Motor neuron (in vitro differentiated cells): ENCODE measurements around the gene TBC1D9B. TPM values are rescaled to one million over a fixed set of nuclear protein-coding genes. Genes with fewer than 3 reads are reported as not detected.
A peak's percentile ranks its signal among the peaks of the same experiment; 100 is the strongest.
"Not testable (repeated sequence)": the region's sequence is repeated elsewhere in the genome, so short reads cannot be mapped to it uniquely, and the experiment has no call there.

ENCODE experiments used
- ATAC-seq, 8 experiments: fragments of 200-7000 bp; cut with Tn5 transposase; replicated peaks in 6 of 8; 2 replicates each; pipeline ENCODE4 v1.8.0; 2021; ENCODE audit warnings: mild to moderate bottlenecking in 8 of 8, moderate library complexity in 8 of 8
- H3K27ac ChIP-seq, 2 donors: fragments of 250-450 bp; sonication (Bioruptor Pico); 2 replicates each; pipeline ENCODE4 v1.9.0; 2021; ENCODE audit warnings: antibody characterized with exemption in 2 of 2, mild to moderate bottlenecking in 2 of 2, moderate library complexity in 1 of 2
- H3K4me1 ChIP-seq, 2 donors: fragments of 250-450 bp; sonication (Bioruptor Pico); replicated peaks in 1 of 2; 2 replicates each; pipeline ENCODE4 v1.6.1; 2021; ENCODE audit warnings: antibody characterized with exemption in 2 of 2, mild to moderate bottlenecking in 2 of 2, moderate library complexity in 1 of 2
- H3K4me3 ChIP-seq, 5 donors: fragments of 250-450 bp; sonication (Bioruptor Pico); 2 replicates each; pipeline ENCODE4 v1.9.0; 2021; ENCODE audit warnings: antibody characterized with exemption in 5 of 5, mild to moderate bottlenecking in 5 of 5, moderate library complexity in 4 of 5
- WGBS, 10 experiments: fragments of 450-650 bp; shearing (Covaris generic); methylation state at CpG; one replicate each; pipeline ENCODE4 v1.0.0; 2022; 5-methylcytosine and 5-hydroxymethylcytosine counted together
- in situ Hi-C, 9 experiments: fragments of 400-800 bp; cut with MboI; loops; one replicate each; pipeline ENCODE4 v1.15.0; 2021; ENCODE audit warnings: low sequenced_read_pairs in 9 of 9, low pct_unique_long_range_greater_than_20kb in 2 of 9; ENCODE audit not compliant: unreplicated experiment in 9 of 9
- total RNA-seq, 8 experiments: library from RNA; unstranded; fragments of 300-600 nt; gene quantifications; 2 replicates each; pipeline versions ENCODE4 v1.2.3 to v1.2.4, GENCODE V29; 2022

The TBC1D9B gene
- total RNA-seq, 8 experiments from 2014 or later = 29.6 to 103 (median 49.0) TPM

- Histone ChIP-seq H3K27ac (no peak overlapping the region), H3K4me3 (no peak overlapping the region), H3K4me1 (no peaks in the 10 kb centered on the region)
- no peak for ATAC-seq
- in situ Hi-C loops = no loop called here
- 87 to 100% (median 96%) methylated on average over 1 to 12 of the region's 26 CpGs; no CpG with 5 or more reads in 6 of the 10 experiments for WGBS, 10 experiments
Observed at GRCh38 chr5:179878222-179879002, 29.3 kb downstream of the TBC1D9B start.

GRCh38 chr5:179876610-179876952 is 31.1 kb downstream of the TBC1D9B start:
- ATAC-seq = no peak
- in situ Hi-C loops = no loop called here
- Histone ChIP-seq H3K27ac (no peak overlapping the region), H3K4me1 (no peaks in the 10 kb centered on the region), H3K4me3 (no peak overlapping the region)
- 73 to 100% (median 89%) methylated on average over 1 to 3 of the region's 3 CpGs; no CpG with 5 or more reads in 6 of the 10 experiments for WGBS, 10 experiments

GRCh38 chr5:179875741-179876609 is 31.7 kb downstream of the TBC1D9B start:
- H3K27ac ChIP-seq = no peak overlapping the region
- no peaks in the 10 kb centered on the region for H3K4me1 ChIP-seq
- 75 to 100% (median 94%) methylated on average over 1 to 4 of the region's 16 CpGs; no CpG with 5 or more reads in 3 of the 10 experiments for WGBS, 10 experiments
- H3K4me3 ChIP-seq = no peak overlapping the region
- in situ Hi-C loops = no loop called here
- ATAC-seq = no peak

GRCh38 chr5:179874536-179875292 is 33.0 kb downstream of the TBC1D9B start:
- in situ Hi-C loops = no loop called here

GRCh38 chr5:179874136-179874535 is 33.6 kb downstream of the TBC1D9B start:
- Histone ChIP-seq H3K4me1 (no peaks in the 10 kb centered on the region), H3K4me3 (no peak overlapping the region), H3K27ac (no peak overlapping the region)
- no peak for ATAC-seq
- 100% methylated on average over 1 of the region's 3 CpGs; no CpG with 5 or more reads in 9 of the 10 experiments for WGBS, 10 experiments
- in situ Hi-C loops = no loop called here

More at GRCh38 chr5:179874536-179875292, 33.0 kb downstream of the TBC1D9B start:
- H3K4me3 ChIP-seq = no peak overlapping the region
- no peak for ATAC-seq
- 95 to 100% (median 96%) methylated on average over 1 to 5 of the region's 28 CpGs; no CpG with 5 or more reads in 5 of the 10 experiments for WGBS, 10 experiments
- no peaks in the 10 kb centered on the region for H3K4me1 ChIP-seq
- H3K27ac ChIP-seq = no peak overlapping the region

- Histone ChIP-seq H3K4me3 (no peak overlapping the region), H3K4me1 (no peaks in the 10 kb centered on the region), H3K27ac (no peak overlapping the region)
- in situ Hi-C loops = no loop called here
- WGBS, 10 experiments = 83 to 100% (median 100%) methylated on average over 1 of the region's 7 CpGs; no CpG with 5 or more reads in 6 of the 10 experiments
- no peak for ATAC-seq
Observed at GRCh38 chr5:179873588-179874110, 34.0 kb downstream of the TBC1D9B start.

GRCh38 chr5:179872828-179873575 is 34.7 kb downstream of the TBC1D9B start:
- no peak overlapping the region for H3K4me3 ChIP-seq
- no peak for ATAC-seq
- no peak overlapping the region for H3K27ac ChIP-seq
- 92 to 100% (median 98%) methylated on average over 1 to 5 of the region's 14 CpGs; no CpG with 5 or more reads in 6 of the 10 experiments for WGBS, 10 experiments
- in situ Hi-C loops = no loop called here
- H3K4me1 ChIP-seq = no peaks in the 10 kb centered on the region

GRCh38 chr5:179872055-179872827 is 35.5 kb downstream of the TBC1D9B start:
- no peaks in the 10 kb centered on the region for H3K4me1 ChIP-seq
- no peak overlapping the region for H3K27ac ChIP-seq
- in situ Hi-C loops = no loop called here
- 86% methylated on average over 1 of the region's 18 CpGs; no CpG with 5 or more reads in 9 of the 10 experiments for WGBS, 10 experiments
- ATAC-seq = no peak
- H3K4me3 ChIP-seq = no peak overlapping the region

- no CpG with 5 or more reads among the region's 14 CpGs for WGBS, 10 experiments
- H3K27ac ChIP-seq, ATAC-seq, H3K4me3 ChIP-seq, H3K4me1 ChIP-seq, in situ Hi-C loops: not testable (repeated sequence)
Observed at GRCh38 chr5:179871533-179871932, 36.2 kb downstream of the TBC1D9B start.

- in situ Hi-C loops = no loop called here
- H3K4me3 ChIP-seq = no peak overlapping the region
- H3K27ac ChIP-seq = no peak overlapping the region
- ATAC-seq = no peak
- H3K4me1 ChIP-seq = no peaks in the 10 kb centered on the region
- 83 to 100% (median 100%) methylated on average over 1 to 3 of the region's 3 CpGs; no CpG with 5 or more reads in 3 of the 10 experiments for WGBS, 10 experiments
Observed at GRCh38 chr5:179870952-179871351, 36.7 kb downstream of the TBC1D9B start.

- peak in 6 of 8 experiments; percentile 14 to 73 (median 50) for ATAC-seq
- H3K27ac ChIP-seq = no peak overlapping the region
- in situ Hi-C loops = no loop called here
- whole genome bisulfite sequencing, 10 experiments = 73 to 95% (median 87%) methylated on average over 3 to 7 of the region's 17 CpGs; no CpG with 5 or more reads in 6 of the 10 experiments
- no peak overlapping the region for H3K4me3 ChIP-seq
- H3K4me1 ChIP-seq = no peaks in the 10 kb centered on the region
Observed at GRCh38 chr5:179870403-179870903, 37.2 kb downstream of the TBC1D9B start.
